Ectodermal cell (in vitro differentiated cells): ENCODE measurements around the gene WASHC4.
A peak's percentile ranks its signal among the peaks of the same experiment; 100 is the strongest.

Experiments used
- H3K27ac ChIP-seq: 2 replicates; pipeline ENCODE4 v1.7.0; 2013; ENCODE audit warnings: mild to moderate bottlenecking, low read depth, low read length; ENCODE audit not compliant: insufficient read depth, poor library complexity, severe bottlenecking
- H3K27me3 ChIP-seq: 2 replicates; pipeline ENCODE4 v1.7.0; 2013; ENCODE audit warnings: mild to moderate bottlenecking, low read length; ENCODE audit not compliant: insufficient read depth, control insufficient read depth, poor library complexity, severe bottlenecking
- H3K36me3 ChIP-seq: one replicate; pipeline ENCODE4 v1.7.0; 2013; ENCODE audit warnings: low read length; ENCODE audit not compliant: control insufficient read depth, insufficient read depth
- H3K4me1 ChIP-seq: one replicate; pipeline ENCODE4 v1.7.0; 2013; ENCODE audit warnings: low read length; ENCODE audit not compliant: control insufficient read depth, insufficient read depth
- H3K4me3 ChIP-seq: 2 replicates; pipeline ENCODE4 v1.7.0; 2013; ENCODE audit warnings: low read depth, low read length, control low read depth; ENCODE audit not compliant: insufficient read depth
- H3K9me3 ChIP-seq: 2 replicates; pipeline ENCODE4 v1.7.0; 2013; ENCODE audit warnings: mild to moderate bottlenecking, low read length, moderate library complexity; ENCODE audit not compliant: control insufficient read depth
- WGBS, 2 experiments: methylation state at CpG; one replicate each; pipeline ENCODE4 v1.1.7; 2013; ENCODE audit warnings: missing lambda C conversion rate in 2 of 2; 5-methylcytosine and 5-hydroxymethylcytosine counted together

WASHC4 gene

DNA sequence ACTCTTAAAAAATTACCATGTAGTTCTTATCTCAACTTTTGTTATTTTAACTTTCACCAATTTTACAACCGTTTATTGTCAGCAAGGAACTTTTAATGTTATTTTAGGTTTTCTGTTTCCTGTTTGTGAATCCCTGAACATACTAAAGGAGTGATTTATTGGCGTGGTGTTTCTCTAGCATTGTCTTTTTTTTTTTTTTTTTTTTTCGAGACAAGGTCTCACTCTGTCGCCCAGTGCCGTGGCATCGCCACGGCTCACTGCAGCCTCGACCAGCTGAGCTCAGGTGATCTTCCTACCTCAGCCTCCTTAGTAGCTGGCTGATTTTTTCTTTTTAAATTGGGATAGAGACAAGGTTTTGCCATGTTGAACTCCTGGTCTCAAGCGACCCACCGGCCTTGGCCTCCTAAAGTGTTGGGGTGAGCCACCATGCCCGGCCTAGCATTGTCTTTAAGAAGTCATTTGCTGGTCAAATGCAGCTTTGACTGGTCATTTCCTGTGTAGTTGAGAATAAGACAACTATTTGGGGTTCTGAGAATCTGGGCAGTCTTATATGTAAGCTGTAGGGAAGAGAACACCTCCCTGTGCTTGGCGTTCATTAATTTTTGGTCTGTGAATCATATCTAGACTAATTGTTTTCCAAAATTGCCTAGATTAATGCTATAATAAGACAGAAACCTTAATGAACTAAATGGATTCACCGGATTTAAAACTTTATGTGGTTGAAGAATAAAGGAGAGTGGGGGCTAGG is 2.1 kb downstream of the WASHC4 start:
- Histone ChIP-seq H3K4me1 (peaks cover 13% of the 10 kb centered on the region), H3K9me3 (no peaks in the 10 kb centered on the region), H3K27ac (no peak overlapping the region), H3K36me3 (no peaks in the 10 kb centered on the region), H3K27me3 (peaks cover 4% of the 10 kb centered on the region), H3K4me3 (peak overlapping the region; percentile 16)
- WGBS, 2 experiments = 40 to 41% methylated on average over 10 to 11 of the region's 13 CpGs

DNA sequence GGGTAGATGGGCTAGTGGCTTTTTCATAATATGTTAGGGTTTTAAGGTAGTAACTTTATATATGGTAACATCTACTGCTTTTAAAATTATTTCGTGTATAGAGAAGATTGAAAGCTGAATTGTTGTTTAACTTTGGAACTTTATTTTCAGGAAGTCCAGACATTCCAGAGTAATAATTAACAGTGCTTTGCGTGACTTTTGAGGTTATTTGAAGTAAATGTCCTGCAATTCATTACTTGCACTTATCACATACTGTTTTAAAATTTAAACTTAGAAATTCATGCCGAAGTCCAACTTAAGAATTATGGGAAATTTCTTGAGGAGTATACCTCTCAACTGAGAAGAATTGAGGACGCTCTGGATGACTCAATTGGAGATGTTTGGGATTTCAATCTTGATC is 3.3 kb downstream of the WASHC4 start:
- H3K27ac ChIP-seq = no peak overlapping the region
- H3K9me3 ChIP-seq = no peaks in the 10 kb centered on the region
- 87 to 98% methylated on average over 3 to 4 of the region's 4 CpGs for WGBS, 2 experiments
- H3K4me3 ChIP-seq = no peak overlapping the region
- peaks cover 4% of the 10 kb centered on the region for H3K27me3 ChIP-seq
- peaks cover 13% of the 10 kb centered on the region for H3K4me1 ChIP-seq
- peaks cover 6% of the 10 kb centered on the region for H3K36me3 ChIP-seq

- no peak overlapping the region for H3K4me3 ChIP-seq
- H3K27me3 ChIP-seq = no peaks in the 10 kb centered on the region
- H3K4me1 ChIP-seq = peaks cover 13% of the 10 kb centered on the region
- peaks cover 15% of the 10 kb centered on the region for H3K36me3 ChIP-seq
- no peaks in the 10 kb centered on the region for H3K9me3 ChIP-seq
- no peak overlapping the region for H3K27ac ChIP-seq
- 100% methylated on average over 1 of the region's 3 CpGs for WGBS, 2 experiments
These were observed 5.6 kb downstream of the WASHC4 start for GRCh38 chr12:105113094-105113493.

DNA sequence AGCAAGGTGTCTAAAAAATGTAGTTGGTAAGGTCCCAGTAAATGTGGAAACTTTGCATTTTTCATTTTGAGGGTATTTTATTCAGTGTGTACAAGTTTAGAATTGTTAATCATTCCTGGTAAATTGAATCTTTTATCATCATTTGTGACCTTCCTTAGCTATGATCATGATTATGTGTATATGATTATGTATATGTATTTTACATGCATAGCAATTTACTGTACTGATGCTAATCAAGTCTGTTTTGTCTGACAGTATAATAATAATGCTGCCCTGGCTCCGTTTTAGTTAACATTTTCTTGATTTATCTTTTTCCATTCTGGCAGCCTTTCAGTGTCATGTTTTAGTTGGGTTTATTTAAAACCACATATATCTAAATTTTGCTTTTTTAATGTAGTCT is 9.4 kb downstream of the WASHC4 start:
- 88% methylated on average over 1 of the region's 1 CpG for WGBS, 2 experiments
- Histone ChIP-seq H3K27ac (no peak overlapping the region), H3K36me3 (peaks cover 15% of the 10 kb centered on the region), H3K4me1 (no peaks in the 10 kb centered on the region), H3K27me3 (no peaks in the 10 kb centered on the region), H3K4me3 (no peak overlapping the region), H3K9me3 (no peaks in the 10 kb centered on the region)

- Histone ChIP-seq H3K27ac (no peak overlapping the region), H3K4me1 (no peaks in the 10 kb centered on the region), H3K4me3 (no peak overlapping the region), H3K36me3 (peaks cover 20% of the 10 kb centered on the region), H3K27me3 (no peaks in the 10 kb centered on the region), H3K9me3 (no peaks in the 10 kb centered on the region)
- WGBS, 2 experiments = 95 to 100% methylated on average over 2 of the region's 2 CpGs
These were observed 13.0 kb downstream of the WASHC4 start for GRCh38 chr12:105120551-105120950.

DNA sequence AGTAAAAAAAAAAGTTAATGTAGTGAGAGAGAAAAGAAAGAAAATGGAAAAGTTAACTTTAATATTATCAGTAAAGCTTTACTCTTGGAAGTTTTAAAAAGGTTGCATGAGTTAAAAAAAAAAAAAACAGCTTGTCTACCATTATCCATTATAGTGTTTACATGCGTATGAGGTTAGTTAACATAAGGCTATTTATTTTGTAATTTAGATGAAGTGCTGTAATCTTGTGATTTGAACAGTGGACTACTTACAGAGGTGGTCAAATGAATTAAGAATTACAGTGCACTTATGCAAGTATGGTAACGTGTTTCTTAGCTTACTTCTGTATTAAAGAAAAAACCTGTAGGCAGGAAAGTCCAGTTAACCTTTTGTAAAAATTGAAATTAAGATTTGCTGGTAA is 30.7 kb downstream of the WASHC4 start:
- Histone ChIP-seq H3K27me3 (no peaks in the 10 kb centered on the region), H3K4me3 (no peak overlapping the region), H3K4me1 (no peaks in the 10 kb centered on the region), H3K27ac (no peak overlapping the region), H3K36me3 (no peaks in the 10 kb centered on the region), H3K9me3 (no peaks in the 10 kb centered on the region)
- WGBS, 2 experiments = 95 to 100% methylated on average over 2 of the region's 2 CpGs

- H3K36me3 ChIP-seq = no peaks in the 10 kb centered on the region
- no peaks in the 10 kb centered on the region for H3K9me3 ChIP-seq
- H3K4me3 ChIP-seq = no peak overlapping the region
- no peak overlapping the region for H3K27ac ChIP-seq
- WGBS, 2 experiments = 94 to 96% methylated on average over 6 of the region's 6 CpGs
- no peaks in the 10 kb centered on the region for H3K4me1 ChIP-seq
- no peaks in the 10 kb centered on the region for H3K27me3 ChIP-seq
These were observed 33.9 kb downstream of the WASHC4 start for GRCh38 chr12:105141320-105141922.

DNA sequence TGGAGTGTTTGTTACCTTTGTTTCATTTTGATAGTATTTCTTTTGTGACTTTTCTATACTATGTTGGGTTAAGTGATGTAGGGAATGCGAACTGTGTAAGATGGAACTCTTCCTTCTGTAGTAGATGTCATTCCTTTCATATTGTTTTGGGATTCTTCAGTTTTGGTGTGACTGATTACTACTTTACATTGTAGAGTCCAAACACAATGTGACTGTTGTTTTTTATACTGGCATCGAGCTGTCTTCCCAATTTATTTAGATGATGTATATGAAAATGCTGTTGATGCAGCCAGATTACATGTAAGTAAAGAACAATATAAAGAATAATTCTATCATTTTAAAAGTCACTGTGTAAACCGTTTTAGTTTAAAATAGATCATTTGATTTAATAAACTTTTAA is 34.7 kb downstream of the WASHC4 start:
- 70 to 96% methylated on average over 1 to 2 of the region's 3 CpGs for WGBS, 2 experiments
- peaks cover 3% of the 10 kb centered on the region for H3K36me3 ChIP-seq

DNA sequence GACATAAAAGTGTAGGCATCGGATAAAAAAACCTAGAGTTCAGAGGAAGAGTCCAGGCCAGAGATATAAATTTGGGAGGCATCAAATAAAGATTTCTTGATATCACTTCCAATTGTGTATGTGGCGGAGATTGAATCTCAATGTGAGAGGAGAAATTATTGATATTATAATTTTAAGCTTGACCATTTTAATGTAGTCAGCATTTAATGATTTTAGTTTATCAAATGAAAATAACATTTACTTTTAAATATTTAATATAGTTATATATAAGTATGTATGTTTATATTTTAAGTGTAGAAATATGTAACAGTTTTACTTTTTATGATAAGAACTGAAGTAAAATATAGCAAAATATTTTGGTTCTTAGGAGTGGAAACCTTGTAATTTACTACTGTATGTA is 48.7 kb downstream of the WASHC4 start:
- no peak overlapping the region for H3K4me3 ChIP-seq
- no peaks in the 10 kb centered on the region for H3K9me3 ChIP-seq
- no peaks in the 10 kb centered on the region for H3K4me1 ChIP-seq
- H3K27ac ChIP-seq = no peak overlapping the region
- peaks cover 15% of the 10 kb centered on the region for H3K36me3 ChIP-seq
- 96 to 100% methylated on average over 1 to 2 of the region's 2 CpGs for WGBS, 2 experiments
- no peaks in the 10 kb centered on the region for H3K27me3 ChIP-seq

More for the DNA sequence above, 34.7 kb downstream of the WASHC4 start:
- no peak overlapping the region for H3K4me3 ChIP-seq
- H3K4me1 ChIP-seq = no peaks in the 10 kb centered on the region
- no peak overlapping the region for H3K27ac ChIP-seq
- no peaks in the 10 kb centered on the region for H3K9me3 ChIP-seq
- H3K27me3 ChIP-seq = no peaks in the 10 kb centered on the region

DNA sequence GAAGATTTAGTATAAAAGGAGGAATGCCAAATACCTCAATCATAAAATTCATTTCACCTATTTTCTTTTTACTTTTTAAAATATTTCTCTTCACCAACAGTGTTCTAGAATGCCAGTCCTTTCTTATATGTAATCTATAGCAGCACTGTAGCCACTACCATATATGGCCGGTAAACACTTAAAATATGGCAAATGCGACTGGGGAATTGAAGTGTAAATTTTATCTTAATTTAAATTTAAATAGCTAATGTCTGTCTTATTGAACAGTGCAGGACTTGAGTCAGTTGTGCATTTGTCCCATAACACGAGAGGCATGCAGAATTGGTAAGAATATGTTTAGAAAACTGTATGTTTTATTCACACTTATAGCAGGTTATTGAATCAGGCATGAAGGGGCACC is 50.1 kb downstream of the WASHC4 start:
- H3K36me3 ChIP-seq = peaks cover 13% of the 10 kb centered on the region
- H3K27ac ChIP-seq = no peak overlapping the region
- H3K27me3 ChIP-seq = no peaks in the 10 kb centered on the region
- H3K4me1 ChIP-seq = no peaks in the 10 kb centered on the region
- 95 to 96% methylated on average over 3 of the region's 3 CpGs for WGBS, 2 experiments
- no peak overlapping the region for H3K4me3 ChIP-seq
- H3K9me3 ChIP-seq = no peaks in the 10 kb centered on the region
